ENCODE results near the gene MEIS2. TPM values are rescaled to one million over a fixed set of nuclear protein-coding genes. Genes with fewer than 3 reads are reported as not detected.

The MEIS2 gene
- total RNA-seq, 1 donor from 2014 or later = 35.6 TPM

GRCh38 chr15:37100966-37101215, 542 bp upstream of the MEIS2 start:
- peak overlapping the region; percentile 97 for H3K27ac Mint-ChIP-seq (ENCODE audit: unreplicated experiment)
- Histone ChIP-seq H3K27me3 (ENCODE audit: insufficient read depth, low read length) (peaks cover 20% of the 10 kb centered on the region), H3K79me2 (ENCODE audit: insufficient read depth, low read length) (peaks cover 79% of the 10 kb centered on the region), H3K27ac (ENCODE audit: low read depth, low read length) (peak overlapping the region; percentile 92), H3K4me1 (ENCODE audit: insufficient read depth, low read length) (peaks cover 5% of the 10 kb centered on the region), H3K4me3 (ENCODE audit: insufficient read depth, low read depth, low read length) (peak overlapping the region; percentile 89), H4K20me1 (ENCODE audit: insufficient read depth, low read length) (peaks cover 26% of the 10 kb centered on the region), H3K9me3 (ENCODE audit: insufficient read depth, low read depth, low read length) (no peaks in the 10 kb centered on the region), H3K36me3 (ENCODE audit: insufficient read depth, low read length) (no peaks in the 10 kb centered on the region), H2AFZ (ENCODE audit: low read depth, low read length) (peak overlapping the region; percentile 49), H3K4me2 (ENCODE audit: low read length) (peak overlapping the region; percentile 99), H3K9ac (ENCODE audit: low read length) (peak overlapping the region; percentile 96)
- peaks cover 2% of the 10 kb centered on the region for H3K36me3 Mint-ChIP-seq (ENCODE audit: low read depth, unreplicated experiment)
- H3K27me3 Mint-ChIP-seq (ENCODE audit: low read depth, unreplicated experiment) = peaks cover 33% of the 10 kb centered on the region
- DNase-seq (ENCODE audit: low read depth) (no peak), FAIRE-seq (no peak)
- peaks cover 8% of the 10 kb centered on the region for H3K4me1 Mint-ChIP-seq (ENCODE audit: low read depth, unreplicated experiment)
- no peak for TF ChIP-seq CTCF (IDR thresholded peaks at IDR 0.05; ENCODE audit: insufficient read depth, low read depth, low read length)
- TF ChIP-seq EZH2 (IDR thresholded peaks at IDR 0.05; ENCODE audit: insufficient read depth, low read length) = no peak
- H3K4me3 Mint-ChIP-seq (ENCODE audit: unreplicated experiment) = peak overlapping the region; percentile 99
- H3K9me3 Mint-ChIP-seq (ENCODE audit: unreplicated experiment) = no peaks in the 10 kb centered on the region

- H3K27ac Mint-ChIP-seq (ENCODE audit: unreplicated experiment) = peak overlapping the region; percentile 98
- Histone ChIP-seq H3K4me3 (ENCODE audit: insufficient read depth, low read depth, low read length) (peak overlapping the region; percentile 89), H3K27me3 (ENCODE audit: insufficient read depth, low read length) (peaks cover 9% of the 10 kb centered on the region), H3K9me3 (ENCODE audit: insufficient read depth, low read depth, low read length) (no peaks in the 10 kb centered on the region), H3K27ac (ENCODE audit: low read depth, low read length) (peak overlapping the region; percentile 90), H3K9ac (ENCODE audit: low read length) (peak overlapping the region; percentile 96), H3K79me2 (ENCODE audit: insufficient read depth, low read length) (peaks cover 80% of the 10 kb centered on the region), H3K4me2 (ENCODE audit: low read length) (peak overlapping the region; percentile 99), H3K4me1 (ENCODE audit: insufficient read depth, low read length) (peaks cover 15% of the 10 kb centered on the region), H2AFZ (ENCODE audit: low read depth, low read length) (peak overlapping the region; percentile 64), H3K36me3 (ENCODE audit: insufficient read depth, low read length) (no peaks in the 10 kb centered on the region), H4K20me1 (ENCODE audit: insufficient read depth, low read length) (peaks cover 33% of the 10 kb centered on the region)
- FAIRE-seq (no peak), DNase-seq (ENCODE audit: low read depth) (no peak)
- H3K4me1 Mint-ChIP-seq (ENCODE audit: low read depth, unreplicated experiment) = peaks cover 15% of the 10 kb centered on the region
- peaks cover 20% of the 10 kb centered on the region for H3K27me3 Mint-ChIP-seq (ENCODE audit: low read depth, unreplicated experiment)
- no peak for TF ChIP-seq EZH2 (IDR thresholded peaks at IDR 0.05; ENCODE audit: insufficient read depth, low read length)
- TF ChIP-seq CTCF (IDR thresholded peaks at IDR 0.05; ENCODE audit: insufficient read depth, low read depth, low read length) = no peak
- no peaks in the 10 kb centered on the region for H3K9me3 Mint-ChIP-seq (ENCODE audit: unreplicated experiment)
- H3K36me3 Mint-ChIP-seq (ENCODE audit: low read depth, unreplicated experiment) = peaks cover 2% of the 10 kb centered on the region
- H3K4me3 Mint-ChIP-seq (ENCODE audit: unreplicated experiment) = peak overlapping the region; percentile 96
Measured at GRCh38 chr15:37099319-37100108, 835 bp downstream of the MEIS2 start.

All from astrocyte (in vitro differentiated cells and primary cell).